HG03064 (cell line): Measurements from ENCODE around the gene PPP3CA.

Experiments used
- ATAC-seq: cut with Tn5 transposase; IDR thresholded peaks from one replicate; pipeline ENCODE4 v1.9.1; 2021; ENCODE audit warnings: low read depth; ENCODE audit not compliant: unreplicated experiment

PPP3CA gene

GRCh38 chr4:101067383-101067782, 279.9 kb downstream of the PPP3CA start:
- no peak for ATAC-seq

GRCh38 chr4:101066626-101067170, 280.6 kb downstream of the PPP3CA start:
- no peak for ATAC-seq

- no peak for ATAC-seq
Observed at GRCh38 chr4:101065935-101066485, 281.3 kb downstream of the PPP3CA start.

GRCh38 chr4:101065346-101065745, 282.0 kb downstream of the PPP3CA start:
- ATAC-seq: no peak

GRCh38 chr4:101064541-101065180, 282.7 kb downstream of the PPP3CA start:
- no peak for ATAC-seq

GRCh38 chr4:101055392-101055791, 291.9 kb downstream of the PPP3CA start:
- ATAC-seq: no peak

GRCh38 chr4:101050837-101051205, 296.5 kb downstream of the PPP3CA start:
- ATAC-seq: no peak

GRCh38 chr4:101050088-101050836, 297.1 kb downstream of the PPP3CA start:
- no peak for ATAC-seq

- no peak for ATAC-seq
Observed at GRCh38 chr4:101049549-101050001, 297.8 kb downstream of the PPP3CA start.

GRCh38 chr4:101044766-101045165, 302.6 kb downstream of the PPP3CA start:
- ATAC-seq: no peak

GRCh38 chr4:101042847-101043246, 304.5 kb downstream of the PPP3CA start:
- no peak for ATAC-seq

GRCh38 chr4:101040776-101041175, 306.6 kb downstream of the PPP3CA start:
- ATAC-seq: no peak

- no peak for ATAC-seq
Observed at GRCh38 chr4:101039367-101039766, 308.0 kb downstream of the PPP3CA start.

- ATAC-seq: peak; percentile 65
Observed at GRCh38 chr4:101037938-101038413, 309.4 kb downstream of the PPP3CA start.

GRCh38 chr4:101037249-101037648, 310.1 kb downstream of the PPP3CA start:
- no peak for ATAC-seq

- no peak for ATAC-seq
Observed at GRCh38 chr4:101035487-101035886, 311.8 kb downstream of the PPP3CA start.

- ATAC-seq: no peak
Observed at GRCh38 chr4:101033986-101034385, 313.3 kb downstream of the PPP3CA start.

GRCh38 chr4:101032541-101032940, 314.8 kb downstream of the PPP3CA start:
- ATAC-seq: no peak

GRCh38 chr4:101031971-101032370, 315.4 kb downstream of the PPP3CA start:
- ATAC-seq: no peak

GRCh38 chr4:101028886-101029285, 318.4 kb downstream of the PPP3CA start:
- no peak for ATAC-seq

- ATAC-seq: no peak
Observed at GRCh38 chr4:101027721-101028120, 319.6 kb downstream of the PPP3CA start.
